GM21515 (cell line): ENCODE measurements around the gene EYS.

Experiments
- ATAC-seq: cut with Tn5 transposase; IDR thresholded peaks from one replicate; pipeline ENCODE4 v1.9.1; 2021; ENCODE audit not compliant: unreplicated experiment

EYS gene

DNA sequence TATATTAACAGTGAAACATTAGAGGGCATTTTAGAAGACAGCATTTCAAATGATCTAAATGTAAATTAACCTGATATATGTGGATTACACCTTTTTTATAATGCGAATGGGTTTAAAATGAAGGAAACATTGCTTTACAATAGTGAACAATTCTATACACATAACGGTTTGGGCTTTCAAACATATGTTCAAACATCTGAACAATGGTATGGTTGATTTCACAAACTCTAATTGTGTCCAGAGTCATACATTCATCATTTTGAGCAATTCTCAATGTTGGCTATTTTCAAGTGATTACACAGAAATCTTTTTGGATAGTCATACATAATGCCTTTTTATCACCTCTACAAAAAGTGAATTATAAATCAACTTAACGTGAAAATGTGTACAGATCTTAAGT is 1493.3 kb downstream of the EYS start:
- ATAC-seq: no peak

DNA sequence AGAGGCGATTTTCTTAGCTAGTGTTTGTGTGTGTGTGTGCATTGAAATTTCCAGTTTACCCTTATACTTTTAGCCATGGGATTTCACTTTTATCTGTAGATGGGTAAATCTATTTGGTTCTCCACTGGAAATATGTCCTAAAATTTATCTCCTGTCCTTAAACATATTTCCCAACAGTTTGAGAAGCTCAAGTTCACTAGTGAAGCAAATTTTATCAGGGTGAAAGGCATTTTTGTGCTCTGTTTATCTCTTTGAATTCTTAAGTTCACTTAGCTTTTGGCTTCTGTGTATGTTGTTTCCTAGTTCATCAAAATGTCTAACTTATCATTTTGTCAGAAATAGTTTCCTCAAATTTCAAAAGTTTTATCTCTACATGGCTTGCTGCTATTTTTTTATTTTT is 1509.8 kb downstream of the EYS start:
- ATAC-seq: no peak

DNA sequence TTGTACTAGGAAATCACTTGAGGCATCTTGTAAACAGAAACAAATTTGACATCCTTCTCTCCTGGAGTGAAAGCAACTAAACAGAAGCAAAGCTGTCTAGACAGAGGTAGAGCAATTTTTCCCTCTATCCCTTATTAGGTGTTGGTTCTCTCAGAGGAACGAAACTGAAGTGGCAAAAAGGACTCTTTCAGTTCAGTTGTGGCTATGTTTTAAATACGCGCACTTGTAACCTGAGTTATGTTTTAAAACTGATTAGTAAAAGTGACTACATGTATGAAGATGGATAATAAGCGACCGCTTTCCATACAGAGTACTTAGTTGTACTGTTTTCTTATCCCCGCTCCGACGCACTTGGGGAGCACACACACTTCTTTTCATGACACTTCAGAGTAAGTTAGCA is 1520.4 kb downstream of the EYS start:
- ATAC-seq: no peak

DNA sequence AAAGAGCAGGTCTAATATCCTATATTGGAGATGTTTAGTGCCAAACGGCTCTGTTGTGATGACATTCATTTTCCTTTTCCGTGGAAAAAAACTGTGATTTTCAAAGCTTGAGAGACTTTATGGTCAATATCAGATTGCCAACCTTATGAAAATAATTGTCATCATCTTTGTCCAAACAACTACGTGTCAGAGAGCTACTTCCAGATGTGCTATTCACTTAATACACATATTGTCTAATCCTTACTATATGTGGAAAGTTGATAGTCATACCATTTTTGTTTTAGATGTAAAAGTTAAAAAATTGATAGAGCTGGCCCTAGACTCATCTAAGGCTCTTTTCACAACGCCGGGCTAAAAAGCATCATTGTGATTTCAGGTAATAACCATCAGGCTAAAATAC is 1521.4 kb downstream of the EYS start:
- ATAC-seq: no peak

DNA sequence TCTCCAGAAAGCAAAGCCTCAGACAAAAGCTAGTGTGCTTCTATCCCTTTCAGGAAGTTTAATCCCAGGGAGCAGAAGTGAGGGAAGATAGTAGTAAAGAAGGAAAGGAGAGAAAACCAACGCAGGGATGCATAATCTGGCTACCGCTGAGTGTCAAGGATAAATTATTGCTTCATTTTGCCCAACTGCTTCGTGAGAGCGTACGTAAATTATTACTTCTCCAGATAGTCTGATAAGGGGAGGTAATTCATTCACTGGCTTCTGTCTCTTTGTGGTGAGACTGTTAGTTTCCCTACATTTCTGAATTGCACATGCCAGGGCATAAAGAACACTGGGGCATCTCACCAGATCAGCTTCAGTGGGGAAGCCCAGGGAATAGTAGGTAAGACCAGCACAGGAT is 1531.7 kb downstream of the EYS start:
- ATAC-seq: no peak

DNA sequence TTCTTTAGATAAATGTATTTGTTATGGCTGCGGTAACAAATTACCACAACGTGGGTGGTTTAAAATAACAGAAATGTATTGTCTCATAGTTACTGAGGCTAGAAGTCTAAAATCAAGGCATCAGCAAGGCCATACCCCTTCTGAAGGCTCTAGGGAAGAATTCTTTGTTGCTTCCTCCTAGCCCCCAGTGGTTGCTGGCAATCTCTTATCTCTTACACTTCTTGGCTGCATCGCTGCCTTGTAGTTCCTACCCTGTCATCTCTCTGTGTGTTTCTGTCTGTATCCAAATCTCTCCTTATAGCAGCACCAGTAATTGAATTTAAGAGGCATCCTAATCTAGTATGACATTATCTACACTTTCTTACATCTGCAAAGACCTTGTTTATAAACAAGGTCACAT is 1536.7 kb downstream of the EYS start:
- no peak for ATAC-seq

DNA sequence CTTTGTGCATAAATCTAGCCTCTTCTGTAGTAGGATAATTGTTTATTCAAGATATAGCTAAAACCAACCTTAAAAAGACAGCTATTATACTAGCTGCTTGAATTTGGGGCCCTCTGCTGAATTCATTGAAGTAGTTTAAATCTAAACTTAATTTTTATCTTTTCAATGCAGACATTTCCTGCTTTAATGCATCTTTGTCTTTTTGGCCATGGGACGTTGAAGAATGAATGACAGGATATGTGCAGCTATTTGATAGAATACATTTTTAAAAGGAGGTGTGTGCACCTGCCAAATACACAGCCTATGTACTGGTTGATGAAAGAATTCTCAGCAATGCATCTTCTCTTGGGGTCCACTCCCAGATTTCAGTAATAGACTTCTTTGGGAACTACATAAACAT is 1546.5 kb downstream of the EYS start:
- ATAC-seq: no peak

DNA sequence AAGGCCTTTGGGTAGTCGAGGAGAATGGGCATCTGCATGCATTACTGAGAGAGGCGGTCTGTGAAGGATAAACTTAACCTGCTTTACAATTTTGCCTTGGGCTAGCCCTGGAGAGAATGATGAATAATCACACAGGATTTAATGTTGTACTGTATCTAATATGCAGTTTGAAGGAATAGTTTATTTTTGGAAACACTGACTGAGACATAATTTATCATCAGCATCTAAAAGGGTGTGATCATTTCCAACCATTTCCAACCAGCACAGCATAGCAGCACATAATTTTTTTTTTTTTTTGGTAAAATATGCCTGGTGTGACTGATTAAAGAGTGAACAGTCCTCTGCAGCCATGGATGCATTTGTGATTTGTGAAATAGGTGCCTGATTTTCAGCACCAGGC is 1552.0 kb downstream of the EYS start:
- ATAC-seq: no peak

DNA sequence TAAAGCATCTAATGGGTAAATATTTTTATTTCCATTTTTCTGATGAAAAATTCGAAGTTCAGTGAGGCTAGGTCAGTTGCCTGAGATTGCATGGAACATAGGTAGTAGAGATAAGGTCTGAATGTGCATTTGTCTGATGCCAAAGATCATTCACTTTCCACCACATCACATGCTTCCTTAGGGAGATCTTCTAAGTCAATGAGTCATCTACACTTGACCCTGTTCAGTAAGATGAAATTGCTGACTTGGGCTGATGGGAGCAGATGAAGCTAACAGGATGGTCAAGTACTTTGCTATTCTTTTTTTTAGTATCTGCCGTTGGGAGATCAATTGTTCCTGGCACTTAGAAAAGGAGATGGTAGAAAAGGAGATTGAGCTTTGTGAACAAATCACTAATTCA is 1560.2 kb downstream of the EYS start:
- ATAC-seq: no peak

DNA sequence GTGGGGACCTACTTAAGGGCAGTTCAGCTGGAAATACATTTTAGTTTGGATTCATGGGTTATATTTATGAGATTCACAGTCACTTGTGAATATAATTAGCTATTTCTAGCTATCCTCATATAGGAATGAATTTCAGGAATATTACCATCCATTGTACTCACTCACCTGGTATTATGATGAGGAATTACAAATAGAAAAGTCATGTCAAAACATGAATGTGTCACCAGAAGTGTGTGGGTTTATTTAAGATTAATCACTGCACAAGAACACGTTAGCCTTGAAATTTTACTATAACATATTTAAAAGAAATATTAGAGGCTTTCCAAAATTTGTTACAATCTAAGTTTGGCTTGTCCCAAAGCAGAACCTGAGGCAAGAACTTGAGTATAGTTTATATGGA is 1560.9 kb downstream of the EYS start:
- no peak for ATAC-seq

DNA sequence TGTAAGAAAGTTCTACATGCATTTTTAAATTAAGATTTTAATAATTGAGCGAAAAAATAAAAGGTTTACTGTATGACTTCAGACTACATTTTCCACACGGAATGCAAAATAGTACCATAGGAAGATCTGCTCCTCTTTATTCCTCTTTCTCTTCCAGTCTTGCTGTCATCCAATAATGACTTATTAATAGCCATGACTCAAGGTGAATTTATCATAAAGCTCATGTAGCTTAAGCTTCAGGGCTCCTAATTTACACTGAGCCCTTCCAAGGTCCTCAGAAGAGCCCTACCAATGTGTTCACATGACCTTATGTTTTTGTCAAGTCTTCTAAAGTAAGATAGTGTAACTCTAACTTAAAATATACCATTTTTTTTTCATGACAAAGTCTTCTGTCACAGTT is 1561.4 kb downstream of the EYS start:
- no peak for ATAC-seq

DNA sequence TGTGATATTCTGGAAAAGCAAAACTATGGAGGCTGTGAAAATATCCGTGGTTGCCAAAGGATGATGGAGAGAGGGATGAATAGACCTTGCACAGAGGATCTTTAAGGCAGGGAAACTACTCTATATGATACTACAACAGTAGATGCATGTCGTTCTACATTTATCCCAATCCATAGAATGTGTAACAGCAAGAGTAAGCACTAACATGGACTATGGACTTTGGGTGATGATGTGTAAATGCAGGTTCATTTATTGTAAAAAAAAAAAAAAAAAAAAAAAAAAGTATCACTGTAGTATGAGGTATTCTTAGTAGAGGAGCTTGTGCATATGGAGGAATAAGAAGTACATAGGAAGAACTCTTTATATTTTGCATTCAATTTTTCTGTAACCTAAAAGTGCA is 1563.9 kb downstream of the EYS start:
- ATAC-seq: no peak

DNA sequence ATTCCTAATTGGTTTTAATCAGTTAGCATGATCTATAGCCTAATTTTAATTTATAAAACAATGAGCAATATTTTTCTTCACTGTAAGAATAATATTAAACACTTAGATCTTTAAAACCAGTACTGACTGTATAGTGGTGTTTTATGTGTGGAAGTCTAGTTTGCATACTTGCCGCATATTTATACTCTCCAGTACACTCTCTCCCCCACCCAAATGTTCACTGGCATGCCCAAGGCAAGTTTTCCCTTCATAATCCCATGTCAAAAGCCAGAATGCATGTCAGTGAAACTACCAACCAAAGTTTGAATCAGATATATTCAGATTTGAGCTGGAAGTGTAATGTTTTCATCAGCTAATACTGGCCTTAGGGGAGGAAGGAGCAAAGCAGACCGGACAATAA is 1565.3 kb downstream of the EYS start:
- ATAC-seq: no peak

DNA sequence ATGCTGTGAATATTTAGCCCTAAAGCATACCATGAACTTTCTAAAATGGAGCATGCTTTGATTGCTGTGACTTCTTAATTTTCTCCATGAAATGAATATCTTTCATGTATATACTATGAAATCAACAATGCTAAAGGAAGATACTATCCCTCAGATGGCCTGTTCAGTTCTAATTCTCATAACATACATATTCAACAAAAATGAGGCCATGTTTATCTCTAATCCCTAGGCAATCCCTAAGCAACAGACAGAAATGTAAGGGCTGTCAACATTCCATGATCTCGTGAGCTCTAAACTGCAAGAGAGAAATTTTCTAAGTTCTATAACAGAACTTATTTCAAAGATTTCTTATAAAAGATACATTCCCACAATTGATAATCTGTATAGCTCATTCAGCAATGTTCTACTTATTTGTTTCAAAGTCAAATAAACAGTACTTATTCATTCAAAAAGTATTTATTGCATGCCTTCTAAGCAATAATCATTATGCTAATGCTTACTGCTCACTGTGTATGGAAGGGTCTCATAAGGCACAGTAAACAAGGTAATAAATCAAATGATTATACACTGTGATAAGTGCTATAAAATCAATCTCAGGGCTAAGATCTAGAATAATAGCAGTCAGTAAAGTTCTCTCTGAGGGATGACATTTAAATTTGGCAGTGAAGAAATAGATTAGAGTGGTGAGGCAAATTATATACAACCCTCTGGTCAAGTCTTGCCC is 1578.6 kb downstream of the EYS start:
- ATAC-seq: no peak

DNA sequence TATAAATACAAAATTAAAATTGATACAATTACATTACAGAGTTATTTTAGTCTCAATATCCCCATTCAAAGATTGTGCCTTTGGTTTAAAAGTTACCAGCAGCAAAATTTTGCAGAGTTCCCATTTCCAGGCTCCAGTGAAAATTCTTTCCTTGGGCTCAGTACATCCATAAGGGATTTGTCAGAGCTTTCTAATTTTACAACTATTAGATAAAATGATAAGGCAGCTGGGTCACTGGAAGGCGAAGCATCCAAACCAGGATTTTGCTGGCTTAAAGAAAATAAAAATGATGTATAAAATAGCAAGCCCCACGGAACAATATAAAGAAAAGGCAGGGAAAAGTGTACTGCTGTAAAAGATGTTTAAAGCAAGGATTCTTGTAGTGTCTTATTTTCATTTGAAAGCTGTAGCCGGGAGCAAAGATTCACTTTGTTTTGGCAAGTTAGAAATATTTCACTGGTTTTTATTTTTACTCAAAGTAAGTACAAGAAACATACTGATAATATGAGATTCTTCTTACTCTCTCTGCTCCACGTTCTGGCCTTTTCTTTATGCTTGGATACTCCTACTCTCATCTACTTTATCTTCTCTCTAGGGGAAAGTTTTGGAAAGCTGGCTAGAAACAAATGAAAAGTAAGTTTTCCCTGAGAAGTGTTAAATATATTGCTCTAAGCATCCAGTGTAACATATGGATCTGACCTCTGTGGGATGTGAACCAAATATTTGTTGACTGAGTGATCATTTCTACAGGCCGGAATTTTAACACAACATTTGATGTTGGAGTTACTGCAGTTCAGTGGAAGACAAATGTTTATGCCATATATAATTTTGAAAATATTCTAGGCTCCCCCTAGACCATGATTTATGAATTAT is 1583.0 kb downstream of the EYS start:
- no peak for ATAC-seq

DNA sequence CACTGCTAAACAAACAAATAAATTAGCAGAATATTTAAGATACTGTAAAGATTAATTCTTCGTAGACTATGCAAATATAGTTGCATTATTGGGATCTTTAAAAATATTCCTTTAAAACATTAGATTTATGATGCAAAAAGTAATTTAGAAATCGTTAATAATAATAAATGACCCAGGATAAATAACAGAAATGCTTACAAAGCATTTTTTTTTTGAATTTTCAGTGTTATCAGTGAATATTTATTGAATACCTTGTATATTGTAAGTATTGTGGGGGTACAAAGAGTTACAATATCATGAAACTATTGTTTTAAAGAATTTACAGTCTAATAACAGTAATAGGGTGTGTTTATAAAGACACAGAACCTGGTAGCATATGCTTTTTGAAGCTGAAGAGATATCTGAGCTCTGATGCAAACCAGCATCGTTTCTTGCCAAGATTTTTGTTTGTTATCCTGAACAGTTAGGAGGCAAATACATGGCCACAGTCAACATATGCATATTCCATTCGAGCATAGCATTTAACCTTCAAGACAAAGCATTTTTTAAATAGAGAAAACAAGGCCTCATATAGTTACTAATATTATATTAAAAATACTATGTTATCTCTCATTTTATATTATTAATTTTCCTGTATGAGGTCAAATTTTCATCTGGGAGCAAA is 1584.2 kb downstream of the EYS start:
- ATAC-seq: no peak

DNA sequence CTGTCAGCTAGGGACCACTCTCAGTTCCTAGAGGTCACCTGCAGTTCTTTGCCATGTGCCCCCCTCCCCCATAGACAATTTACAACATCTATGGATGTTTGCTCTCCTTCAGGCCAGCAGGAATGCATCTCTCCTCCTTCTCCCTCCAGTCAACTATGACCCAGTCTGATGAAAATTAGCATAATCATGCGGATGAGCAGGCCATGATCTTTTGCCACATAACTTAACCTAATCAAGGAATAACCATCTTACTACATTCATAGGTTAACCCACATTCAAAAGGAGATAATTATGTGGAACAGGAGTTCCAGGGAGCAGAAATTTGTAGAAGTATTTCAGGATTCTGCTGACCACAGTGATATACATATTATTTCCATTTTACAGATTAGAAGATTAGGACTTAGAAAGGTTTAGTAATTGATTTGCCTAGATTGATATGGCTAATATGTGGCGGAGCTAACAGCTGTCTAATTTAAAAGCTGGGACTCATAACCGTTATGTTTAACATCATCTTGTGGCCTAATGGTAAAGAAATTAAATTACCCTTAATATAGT is 1585.9 kb downstream of the EYS start:
- no peak for ATAC-seq

DNA sequence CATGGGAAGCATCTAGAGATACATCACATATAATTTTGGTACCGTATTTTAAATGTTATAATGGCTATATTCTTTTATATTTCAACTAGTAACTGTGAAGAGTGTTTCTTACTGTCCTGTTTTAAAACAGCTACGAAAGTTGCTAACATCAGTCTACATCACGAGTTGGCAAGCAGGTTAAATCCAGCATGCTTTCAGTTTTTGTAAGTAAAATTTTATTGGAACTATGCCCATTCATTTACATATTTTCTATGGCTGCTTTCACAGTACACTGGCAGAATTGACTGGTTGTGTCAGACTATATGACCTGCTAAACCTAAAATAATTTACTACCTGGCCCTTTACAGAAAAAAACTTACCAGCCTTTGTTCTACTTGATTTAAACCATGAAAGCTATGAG is 1593.3 kb downstream of the EYS start:
- ATAC-seq: no peak

DNA sequence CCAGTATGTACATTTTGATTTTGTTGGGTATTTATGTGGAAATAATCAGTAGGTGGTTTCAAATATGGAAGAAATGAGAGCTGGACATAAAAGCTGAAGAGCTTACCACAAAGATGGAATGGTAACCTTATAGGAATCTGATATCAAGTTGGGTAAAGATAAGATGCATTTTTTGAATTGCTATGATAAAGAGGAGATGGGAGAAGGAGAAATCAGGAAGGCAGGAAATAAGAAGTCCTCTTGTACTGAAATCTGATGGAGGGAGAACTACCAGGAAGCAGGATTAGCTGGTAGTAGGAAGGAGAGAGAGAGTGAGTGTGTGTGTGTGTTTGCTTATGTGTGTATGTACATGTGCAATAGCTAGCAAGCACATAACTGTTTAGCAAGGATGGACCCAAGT is 1603.0 kb downstream of the EYS start:
- no peak for ATAC-seq

DNA sequence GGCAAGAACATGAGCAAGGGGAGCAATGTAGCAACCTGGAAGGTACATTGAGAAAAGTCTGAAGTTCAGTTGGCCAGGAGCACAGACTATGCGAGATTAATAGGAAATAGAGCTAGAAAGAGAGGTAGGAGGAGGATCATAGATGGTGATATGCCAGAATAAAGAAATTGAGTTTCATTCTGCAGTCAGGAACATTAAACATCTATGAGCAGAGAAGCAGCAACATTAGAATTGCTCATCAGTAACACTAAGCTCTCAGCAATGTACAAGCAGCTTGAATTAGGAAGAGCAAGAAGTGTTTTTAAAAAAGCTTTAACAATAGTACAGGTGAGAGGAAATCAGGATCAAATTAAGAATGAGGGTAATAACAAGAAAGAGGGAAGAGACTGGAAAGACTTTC is 1603.5 kb downstream of the EYS start:
- no peak for ATAC-seq

DNA sequence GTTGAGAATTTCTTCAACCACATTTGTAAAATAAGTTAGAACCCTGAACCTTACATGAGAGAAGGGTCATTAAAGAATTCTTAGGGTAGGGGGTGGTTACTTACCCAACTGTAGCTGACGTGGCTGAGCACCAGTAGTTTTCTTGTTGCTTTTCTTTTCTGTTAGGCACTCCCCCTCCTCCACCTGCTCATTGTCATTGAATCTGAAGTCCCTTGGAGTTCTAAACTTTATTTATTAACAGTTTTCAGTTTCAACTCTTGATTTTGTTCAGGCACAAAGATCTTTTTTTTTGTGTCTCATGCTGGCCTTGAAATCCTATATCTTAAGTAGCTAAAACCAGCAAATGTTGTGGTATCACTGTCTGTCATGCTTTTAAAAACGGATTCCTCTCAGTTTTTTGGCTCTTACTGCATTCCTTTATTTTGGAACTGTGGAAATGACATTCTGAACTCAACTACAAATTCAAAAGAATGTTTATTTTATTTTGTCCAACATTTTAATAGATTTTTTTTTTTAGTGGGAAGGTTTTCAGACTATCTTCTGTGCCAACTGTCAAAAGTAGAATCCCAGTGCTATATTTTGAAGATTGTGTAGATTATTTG is 1606.2 kb downstream of the EYS start:
- no peak for ATAC-seq
